ENCODE measurements around the gene GABRG2. TPM values are rescaled to one million over a fixed set of nuclear protein-coding genes. Genes with fewer than 3 reads are reported as not detected.

GABRG2 gene
- total and polyA plus RNA-seq, 4 donors = 0.14 to 0.46 TPM; not detected in 2

GRCh38 chr5:162189719-162190118 lies 122.1 kb downstream of the GABRG2 start:
- no peak for TF ChIP-seq CTCF (IDR thresholded peaks at IDR 0.05; ENCODE audit: control extremely low read depth, extremely low read depth)
- H3K27ac ChIP-seq (ENCODE audit: low read depth in 1 of 2, low read length in 1 of 2) = no peak overlapping the region
- H3K4me3 ChIP-seq = no peak overlapping the region
- H3K36me3 ChIP-seq (ENCODE audit: control insufficient read depth in 4 of 4, insufficient read depth in 4 of 4, low read length in 4 of 4) = no peaks in the 10 kb centered on the region
- no peaks in the 10 kb centered on the region for H3K9me3 ChIP-seq (ENCODE audit: control insufficient read depth in 4 of 4, insufficient read depth in 3 of 4, low read length in 3 of 4)
- DNase-seq (no peak), ATAC-seq (ENCODE audit: insufficient read depth, low FRiP score) (no peak)
- 68 to 80% methylated on average over 5 of the region's 5 CpGs for WGBS, 2 donors
- no peaks in the 10 kb centered on the region for H3K4me1 ChIP-seq (ENCODE audit: control insufficient read depth in 5 of 5, insufficient read depth in 5 of 5, low read length in 5 of 5)
- no peaks in the 10 kb centered on the region for H3K27me3 ChIP-seq (ENCODE audit: control insufficient read depth in 3 of 3, insufficient read depth in 3 of 3, low read length in 2 of 3)
- H3K9ac ChIP-seq (ENCODE audit: insufficient read depth in 1 of 2, low read length in 2 of 2) = no peak overlapping the region

- H3K27me3 ChIP-seq (ENCODE audit: control insufficient read depth in 3 of 3, insufficient read depth in 3 of 3, low read length in 2 of 3) = no peaks in the 10 kb centered on the region
- H3K4me1 ChIP-seq (ENCODE audit: control insufficient read depth in 5 of 5, insufficient read depth in 5 of 5, low read length in 5 of 5) = no peaks in the 10 kb centered on the region
- no peak for DNase-seq
- H3K36me3 ChIP-seq (ENCODE audit: control insufficient read depth in 4 of 4, insufficient read depth in 4 of 4, low read length in 4 of 4) = no peaks in the 10 kb centered on the region
- 83 to 89% methylated on average over 6 of the region's 6 CpGs for WGBS, 2 donors
- no peak for ATAC-seq (ENCODE audit: insufficient read depth, low FRiP score)
- no peak overlapping the region for H3K4me3 ChIP-seq
- no peaks in the 10 kb centered on the region for H3K9me3 ChIP-seq (ENCODE audit: control insufficient read depth in 4 of 4, insufficient read depth in 3 of 4, low read length in 3 of 4)
- TF ChIP-seq CTCF (IDR thresholded peaks at IDR 0.05; ENCODE audit: control extremely low read depth, extremely low read depth) = no peak
- no peak overlapping the region for H3K9ac ChIP-seq (ENCODE audit: insufficient read depth in 1 of 2, low read length in 2 of 2)
- H3K27ac ChIP-seq (ENCODE audit: low read depth in 1 of 2, low read length in 1 of 2) = no peak overlapping the region
Measured at GRCh38 chr5:162193012-162193411, 125.4 kb downstream of the GABRG2 start.

DNA sequence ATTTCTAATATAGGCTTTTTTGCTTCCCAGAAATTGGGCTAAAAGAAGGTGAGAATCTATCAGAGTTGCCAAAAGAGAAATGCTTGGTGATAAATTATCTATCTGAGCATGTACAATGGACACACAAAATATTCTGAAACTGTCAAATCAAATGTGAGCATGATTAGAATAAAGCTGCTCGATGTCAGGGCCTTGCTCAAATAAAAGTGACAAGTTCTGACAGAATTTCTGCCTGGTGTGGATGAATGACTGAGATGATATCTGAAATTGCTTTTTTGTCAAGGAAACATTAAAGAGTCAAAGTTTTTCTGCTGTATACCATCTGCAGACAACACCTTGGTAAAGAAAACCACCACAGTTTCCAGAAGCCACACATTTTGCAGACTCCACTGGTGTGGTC lies 128.8 kb downstream of the GABRG2 start:
- Histone ChIP-seq H3K4me1 (ENCODE audit: control insufficient read depth in 5 of 5, insufficient read depth in 5 of 5, low read length in 5 of 5) (no peaks in the 10 kb centered on the region), H3K36me3 (ENCODE audit: control insufficient read depth in 4 of 4, insufficient read depth in 4 of 4, low read length in 4 of 4) (no peaks in the 10 kb centered on the region), H3K9ac (ENCODE audit: insufficient read depth in 1 of 2, low read length in 2 of 2) (no peak overlapping the region), H3K27ac (ENCODE audit: low read depth in 1 of 2, low read length in 1 of 2) (no peak overlapping the region), H3K9me3 (ENCODE audit: control insufficient read depth in 4 of 4, insufficient read depth in 3 of 4, low read length in 3 of 4) (no peaks in the 10 kb centered on the region), H3K4me3 (no peak overlapping the region), H3K27me3 (ENCODE audit: control insufficient read depth in 3 of 3, insufficient read depth in 3 of 3, low read length in 2 of 3) (no peaks in the 10 kb centered on the region)
- ATAC-seq (ENCODE audit: insufficient read depth, low FRiP score) (no peak), DNase-seq (no peak)
- WGBS, 2 donors = 55 to 75% methylated on average over 1 of the region's 1 CpG
- no peak for TF ChIP-seq CTCF (IDR thresholded peaks at IDR 0.05; ENCODE audit: control extremely low read depth, extremely low read depth)

DNA sequence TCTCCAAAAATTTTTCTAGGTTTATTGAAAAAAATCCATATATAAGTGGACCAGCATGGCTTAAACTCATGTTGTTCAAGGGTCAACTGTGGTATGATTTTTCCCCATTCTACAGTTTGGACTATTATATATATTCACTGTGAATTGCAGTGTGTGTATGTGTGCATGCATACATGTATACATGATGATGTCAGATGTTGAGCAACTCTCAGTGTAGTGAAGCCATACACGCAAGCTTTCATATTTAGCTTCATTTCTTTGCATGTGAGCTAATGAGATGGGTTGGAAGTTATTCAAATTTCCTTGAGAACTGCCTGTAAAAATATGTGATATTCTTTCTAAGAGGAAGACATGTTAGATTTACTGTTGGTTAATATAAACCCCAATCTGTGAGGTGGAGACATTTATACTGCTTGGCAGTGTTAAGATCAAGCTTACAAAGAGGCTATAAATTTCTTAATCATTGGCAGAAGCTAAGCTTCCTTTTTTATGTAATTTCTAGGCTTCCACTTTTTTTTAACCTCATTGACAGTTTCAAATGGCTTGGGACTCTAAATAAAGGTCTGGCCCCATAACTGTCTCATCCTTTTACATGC lies 134.8 kb downstream of the GABRG2 start:
- Histone ChIP-seq H3K9ac (ENCODE audit: insufficient read depth in 1 of 2, low read length in 2 of 2) (no peak overlapping the region), H3K9me3 (ENCODE audit: control insufficient read depth in 4 of 4, insufficient read depth in 3 of 4, low read length in 3 of 4) (no peaks in the 10 kb centered on the region), H3K4me3 (no peak overlapping the region), H3K27ac (ENCODE audit: low read depth in 1 of 2, low read length in 1 of 2) (no peak overlapping the region), H3K4me1 (ENCODE audit: control insufficient read depth in 5 of 5, insufficient read depth in 5 of 5, low read length in 5 of 5) (no peaks in the 10 kb centered on the region), H3K27me3 (ENCODE audit: control insufficient read depth in 3 of 3, insufficient read depth in 3 of 3, low read length in 2 of 3) (no peaks in the 10 kb centered on the region), H3K36me3 (ENCODE audit: control insufficient read depth in 4 of 4, insufficient read depth in 4 of 4, low read length in 4 of 4) (no peaks in the 10 kb centered on the region)
- peak in 1 of 3 donors; percentile 20 for DNase-seq
- WGBS, 2 donors = 78 to 86% methylated on average over 1 of the region's 1 CpG
- no peak for ATAC-seq (ENCODE audit: insufficient read depth, low FRiP score)
- no peak for TF ChIP-seq CTCF (IDR thresholded peaks at IDR 0.05; ENCODE audit: control extremely low read depth, extremely low read depth)

All from lung (tissue), 12 donors.